ENCODE data around the gene RAB30. TPM values are rescaled to one million over a fixed set of nuclear protein-coding genes. Genes with fewer than 3 reads are reported as not detected.
"Not testable (repeated sequence)": the region's sequence is repeated elsewhere in the genome, so short reads cannot be mapped to it uniquely, and the experiment has no call there.

Gene RAB30
- total RNA-seq, 1 experiment from 2014 or later: 6.2 TPM

GRCh38 chr11:83020942-83021779 is 50.5 kb downstream of the RAB30 start:
- no peak for DNase-seq
- Histone ChIP-seq H3K4me3 (ENCODE audit: insufficient read depth, low read depth, low read length) (no peak overlapping the region), H3K36me3 (replicated peaks; ENCODE audit: control insufficient read depth, insufficient read depth, low read length) (no peaks in the 10 kb centered on the region), H3K27me3 (ENCODE audit: control insufficient read depth, insufficient read depth, low read length) (no peaks in the 10 kb centered on the region)

GRCh38 chr11:83019888-83020579 is 51.7 kb downstream of the RAB30 start:
- no peaks in the 10 kb centered on the region for H3K36me3 ChIP-seq (replicated peaks; ENCODE audit: control insufficient read depth, insufficient read depth, low read length)
- H3K4me3 ChIP-seq (ENCODE audit: insufficient read depth, low read depth, low read length): no peak overlapping the region
- no peaks in the 10 kb centered on the region for H3K27me3 ChIP-seq (ENCODE audit: control insufficient read depth, insufficient read depth, low read length)
- DNase-seq: no peak

GRCh38 chr11:83014951-83015350 is 56.7 kb downstream of the RAB30 start:
- no peak for DNase-seq

GRCh38 chr11:83012168-83013067 is 59.3 kb downstream of the RAB30 start:
- H3K4me3 ChIP-seq (ENCODE audit: insufficient read depth, low read depth, low read length): no peak overlapping the region
- no peaks in the 10 kb centered on the region for H3K36me3 ChIP-seq (replicated peaks; ENCODE audit: control insufficient read depth, insufficient read depth, low read length)
- no peak for DNase-seq
- no peaks in the 10 kb centered on the region for H3K27me3 ChIP-seq (ENCODE audit: control insufficient read depth, insufficient read depth, low read length)

More at GRCh38 chr11:83014951-83015350, 56.7 kb downstream of the RAB30 start:
- H3K36me3 ChIP-seq (replicated peaks; ENCODE audit: control insufficient read depth, insufficient read depth, low read length): no peaks in the 10 kb centered on the region
- no peaks in the 10 kb centered on the region for H3K27me3 ChIP-seq (ENCODE audit: control insufficient read depth, insufficient read depth, low read length)
- no peak overlapping the region for H3K4me3 ChIP-seq (ENCODE audit: insufficient read depth, low read depth, low read length)

- H3K36me3 ChIP-seq (replicated peaks; ENCODE audit: control insufficient read depth, insufficient read depth, low read length): no peaks in the 10 kb centered on the region
- no peak for DNase-seq
- no peaks in the 10 kb centered on the region for H3K27me3 ChIP-seq (ENCODE audit: control insufficient read depth, insufficient read depth, low read length)
- no peak overlapping the region for H3K4me3 ChIP-seq (ENCODE audit: insufficient read depth, low read depth, low read length)
These were observed 60.1 kb downstream of the RAB30 start for GRCh38 chr11:83011333-83012167.

GRCh38 chr11:83009999-83010398 is 61.7 kb downstream of the RAB30 start:
- Histone ChIP-seq H3K4me3 (ENCODE audit: insufficient read depth, low read depth, low read length) (no peak overlapping the region), H3K27me3 (ENCODE audit: control insufficient read depth, insufficient read depth, low read length) (no peaks in the 10 kb centered on the region), H3K36me3 (replicated peaks; ENCODE audit: control insufficient read depth, insufficient read depth, low read length) (no peaks in the 10 kb centered on the region)
- no peak for DNase-seq

- H3K4me3 ChIP-seq (ENCODE audit: insufficient read depth, low read depth, low read length); DNase-seq; H3K27me3 ChIP-seq (ENCODE audit: control insufficient read depth, insufficient read depth, low read length); H3K36me3 ChIP-seq (replicated peaks; ENCODE audit: control insufficient read depth, insufficient read depth, low read length): not testable (repeated sequence)
These were observed 62.6 kb downstream of the RAB30 start for GRCh38 chr11:83009136-83009535.

GRCh38 chr11:83008581-83008923 is 63.1 kb downstream of the RAB30 start:
- no peaks in the 10 kb centered on the region for H3K36me3 ChIP-seq (replicated peaks; ENCODE audit: control insufficient read depth, insufficient read depth, low read length)
- H3K27me3 ChIP-seq (ENCODE audit: control insufficient read depth, insufficient read depth, low read length): no peaks in the 10 kb centered on the region
- DNase-seq: no peak
- no peak overlapping the region for H3K4me3 ChIP-seq (ENCODE audit: insufficient read depth, low read depth, low read length)

- Histone ChIP-seq H3K27me3 (ENCODE audit: control insufficient read depth, insufficient read depth, low read length) (no peaks in the 10 kb centered on the region), H3K36me3 (replicated peaks; ENCODE audit: control insufficient read depth, insufficient read depth, low read length) (no peaks in the 10 kb centered on the region), H3K4me3 (ENCODE audit: insufficient read depth, low read depth, low read length) (no peak overlapping the region)
- no peak for DNase-seq
These were observed 63.7 kb downstream of the RAB30 start for GRCh38 chr11:83007909-83008580.

GRCh38 chr11:83007477-83007876 is 64.2 kb downstream of the RAB30 start:
- Histone ChIP-seq H3K36me3 (replicated peaks; ENCODE audit: control insufficient read depth, insufficient read depth, low read length) (no peaks in the 10 kb centered on the region), H3K27me3 (ENCODE audit: control insufficient read depth, insufficient read depth, low read length) (no peaks in the 10 kb centered on the region), H3K4me3 (ENCODE audit: insufficient read depth, low read depth, low read length) (no peak overlapping the region)
- DNase-seq: no peak

- DNase-seq: no peak
- Histone ChIP-seq H3K36me3 (replicated peaks; ENCODE audit: control insufficient read depth, insufficient read depth, low read length) (no peaks in the 10 kb centered on the region), H3K27me3 (ENCODE audit: control insufficient read depth, insufficient read depth, low read length) (no peaks in the 10 kb centered on the region), H3K4me3 (ENCODE audit: insufficient read depth, low read depth, low read length) (no peak overlapping the region)
These were observed 64.8 kb downstream of the RAB30 start for GRCh38 chr11:83006877-83007330.

- Histone ChIP-seq H3K4me3 (ENCODE audit: insufficient read depth, low read depth, low read length) (no peak overlapping the region), H3K27me3 (ENCODE audit: control insufficient read depth, insufficient read depth, low read length) (no peaks in the 10 kb centered on the region), H3K36me3 (replicated peaks; ENCODE audit: control insufficient read depth, insufficient read depth, low read length) (no peaks in the 10 kb centered on the region)
- no peak for DNase-seq
These were observed 66.7 kb downstream of the RAB30 start for GRCh38 chr11:83004746-83005556.

GRCh38 chr11:83002522-83002921 is 69.2 kb downstream of the RAB30 start:
- H3K36me3 ChIP-seq (replicated peaks; ENCODE audit: control insufficient read depth, insufficient read depth, low read length): no peaks in the 10 kb centered on the region
- H3K4me3 ChIP-seq (ENCODE audit: insufficient read depth, low read depth, low read length): no peak overlapping the region
- no peaks in the 10 kb centered on the region for H3K27me3 ChIP-seq (ENCODE audit: control insufficient read depth, insufficient read depth, low read length)
- no peak for DNase-seq

Data from H7 (cell line).